HG02981 (cell line): Measurements from ENCODE around the gene SLC24A5.

Source experiments
- ATAC-seq: cut with Tn5 transposase; IDR thresholded peaks from one replicate; pipeline ENCODE4 v1.9.1; 2021; ENCODE audit warnings: mild to moderate bottlenecking, moderate library complexity; ENCODE audit not compliant: unreplicated experiment

The SLC24A5 gene

GRCh38 chr15:48120745-48121144 lies at the start of gene SLC24A5:
SLC24A5 (plus strand) TSS chr15:48120990; CDS start chr15:48121045, 55 bp downstream.
- no peak for ATAC-seq

GRCh38 chr15:48072941-48073340 lies 47.8 kb upstream of the SLC24A5 start:
- ATAC-seq: no peak

GRCh38 chr15:48073881-48074280 lies 46.9 kb upstream of the SLC24A5 start:
- ATAC-seq: no peak

- ATAC-seq: no peak
These were observed 44.3 kb upstream of the SLC24A5 start for GRCh38 chr15:48076454-48076853.

- ATAC-seq: no peak
These were observed 43.1 kb upstream of the SLC24A5 start for GRCh38 chr15:48077616-48078184.

GRCh38 chr15:48084759-48085590 lies 35.8 kb upstream of the SLC24A5 start:
- ATAC-seq: no peak

GRCh38 chr15:48085591-48085930 lies 35.2 kb upstream of the SLC24A5 start:
- no peak for ATAC-seq

- ATAC-seq: no peak
These were observed 34.7 kb upstream of the SLC24A5 start for GRCh38 chr15:48086133-48086532.

GRCh38 chr15:48086576-48086975 lies 34.2 kb upstream of the SLC24A5 start:
- no peak for ATAC-seq

GRCh38 chr15:48087844-48088243 lies 32.9 kb upstream of the SLC24A5 start:
- ATAC-seq: no peak

- ATAC-seq: no peak
These were observed 31.1 kb upstream of the SLC24A5 start for GRCh38 chr15:48089702-48090101.

- no peak for ATAC-seq
These were observed 30.7 kb upstream of the SLC24A5 start for GRCh38 chr15:48090115-48090514.

GRCh38 chr15:48090666-48091065 lies 30.1 kb upstream of the SLC24A5 start:
- ATAC-seq: no peak

- ATAC-seq: no peak
These were observed 29.3 kb upstream of the SLC24A5 start for GRCh38 chr15:48091522-48091921.

- no peak for ATAC-seq
These were observed 24.4 kb upstream of the SLC24A5 start for GRCh38 chr15:48096355-48096786.

- ATAC-seq: no peak
These were observed 24.0 kb upstream of the SLC24A5 start for GRCh38 chr15:48096813-48097212.

GRCh38 chr15:48097264-48097663 lies 23.5 kb upstream of the SLC24A5 start:
- no peak for ATAC-seq

- no peak for ATAC-seq
These were observed 19.3 kb upstream of the SLC24A5 start for GRCh38 chr15:48101376-48101961.

GRCh38 chr15:48102167-48102566 lies 18.6 kb upstream of the SLC24A5 start:
- ATAC-seq: no peak

- no peak for ATAC-seq
These were observed 17.1 kb upstream of the SLC24A5 start for GRCh38 chr15:48103647-48104046.

GRCh38 chr15:48105936-48106335 lies 14.9 kb upstream of the SLC24A5 start:
- no peak for ATAC-seq

- ATAC-seq: no peak
These were observed 11.6 kb upstream of the SLC24A5 start for GRCh38 chr15:48109212-48109611.
